A673 (cell line): Measurements from ENCODE around the gene CCL25. TPM values are rescaled to one million over a fixed set of nuclear protein-coding genes. Genes with fewer than 3 reads are reported as not detected.

ENCODE experiments used
- BruUV-seq: library from RNA; stranded (reverse); fragments of 400-500 nt; replicated peaks from 2 replicates; lab custom pipeline; 2021; lab: Mats Ljungman, UMichigan
- CTCF ChIA-PET: fragments of 300-600 bp; sonication (Branson Sonifier 250); formaldehyde crosslinking; loops from one replicate; lab custom pipeline; 2022; ENCODE audit warnings: antibody characterized with exemption; lab: Charles Lee
- POLR2A ChIA-PET: fragments of 300-600 bp; sonication (Branson Sonifier 250); formaldehyde crosslinking; loops from one replicate; lab custom pipeline; 2022; ENCODE audit warnings: antibody characterized with exemption; ENCODE audit not compliant: low non-redundant PET; lab: Charles Lee
- DNase-seq: peaks from one replicate; pipeline ENCODE4 v3.0.0-alpha.2; 2015; ENCODE audit warnings: low spot score
- H3K27ac ChIP-seq: fragments of 200-600 bp; sonication (generic); 2 replicates; pipeline ENCODE4 v1.5.1; 2016; ENCODE audit warnings: mixed run types, low read depth, mild to moderate bottlenecking, mixed read lengths, antibody characterized with exemption, low read length; ENCODE audit not compliant: poor library complexity, severe bottlenecking
- H3K27me3 ChIP-seq: fragments of 200-600 bp; sonication (generic); replicated peaks from 2 replicates; pipeline ENCODE4 v1.6.1; 2017; ENCODE audit warnings: mixed run types, low read depth, mild to moderate bottlenecking, mixed read lengths, antibody characterized with exemption, low read length; ENCODE audit not compliant: insufficient read depth, poor library complexity
- H3K36me3 ChIP-seq: fragments of 200-600 bp; sonication (generic); 2 replicates; pipeline ENCODE4 v1.6.1; 2016; ENCODE audit warnings: mixed run types, mild to moderate bottlenecking, mixed read lengths, antibody characterized with exemption, low read length; ENCODE audit not compliant: insufficient read depth, poor library complexity, severe bottlenecking
- H3K4me1 ChIP-seq: fragments of 200-600 bp; sonication (generic); 2 replicates; pipeline ENCODE4 v1.6.1; 2017; ENCODE audit warnings: mixed run types, mild to moderate bottlenecking, mixed read lengths, antibody characterized with exemption, low read length; ENCODE audit not compliant: insufficient read depth, poor library complexity, severe bottlenecking
- H3K4me3 ChIP-seq: fragments of 200-600 bp; sonication (generic); 2 replicates; pipeline ENCODE4 v1.5.1; 2016; ENCODE audit warnings: low read depth, mixed run types, mild to moderate bottlenecking, mixed read lengths, low read length; ENCODE audit not compliant: poor library complexity, severe bottlenecking
- H3K9me3 ChIP-seq: fragments of 200-600 bp; sonication (generic); 2 replicates; pipeline ENCODE4 v1.6.1; 2016; ENCODE audit warnings: mixed run types, low read depth, mild to moderate bottlenecking, mixed read lengths, antibody characterized with exemption, low read length; ENCODE audit not compliant: poor library complexity, severe bottlenecking
- EZH2 ChIP-seq: fragments of 200-600 bp; sonication (generic); IDR thresholded peaks from 2 replicates; pipeline ENCODE4 v1.6.1; 2017; ENCODE audit warnings: borderline replicate concordance, low read depth, mild to moderate bottlenecking, mixed read lengths, antibody characterized with exemption, low read length; ENCODE audit not compliant: poor library complexity, severe bottlenecking
- intact Hi-C: fragments of 100-400 bp; cut with micrococcal nuclease; formaldehyde crosslinking; loops from one replicate; pipeline ENCODE4 v1.10.0; 2022; ENCODE audit not compliant: unreplicated experiment
- total RNA-seq: library from RNA; stranded (reverse); gene quantifications from 2 replicates; pipeline ENCODE4 v1.2.3, GENCODE V29; 2021
- TF ChIP-seq, protein P1 (sequence below): fragments of 300-800, 200-600 bp; sonication (generic); conservative IDR thresholded peaks from 2 replicates; pipeline ENCODE4 v1.5.1; 2017; ENCODE audit warnings: low read depth, mild to moderate bottlenecking, antibody characterized with exemption, low read length, moderate library complexity, mixed read lengths

CCL25 gene
- total RNA-seq, 1 experiment from 2014 or later: not detected

- intact Hi-C loops: no loop called here
- BruUV-seq: no TSS peak
- Histone ChIP-seq H3K9me3 (no peaks in the 10 kb centered on the region), H3K27ac (no peak overlapping the region), H3K27me3 (no peaks in the 10 kb centered on the region), H3K4me3 (no peak overlapping the region), H3K4me1 (no peaks in the 10 kb centered on the region), H3K36me3 (no peaks in the 10 kb centered on the region)
- no peak for DNase-seq
- ChIA-PET POLR2A (no interaction called here), CTCF (no interaction called here)
- TF ChIP-seq, protein P1, sequence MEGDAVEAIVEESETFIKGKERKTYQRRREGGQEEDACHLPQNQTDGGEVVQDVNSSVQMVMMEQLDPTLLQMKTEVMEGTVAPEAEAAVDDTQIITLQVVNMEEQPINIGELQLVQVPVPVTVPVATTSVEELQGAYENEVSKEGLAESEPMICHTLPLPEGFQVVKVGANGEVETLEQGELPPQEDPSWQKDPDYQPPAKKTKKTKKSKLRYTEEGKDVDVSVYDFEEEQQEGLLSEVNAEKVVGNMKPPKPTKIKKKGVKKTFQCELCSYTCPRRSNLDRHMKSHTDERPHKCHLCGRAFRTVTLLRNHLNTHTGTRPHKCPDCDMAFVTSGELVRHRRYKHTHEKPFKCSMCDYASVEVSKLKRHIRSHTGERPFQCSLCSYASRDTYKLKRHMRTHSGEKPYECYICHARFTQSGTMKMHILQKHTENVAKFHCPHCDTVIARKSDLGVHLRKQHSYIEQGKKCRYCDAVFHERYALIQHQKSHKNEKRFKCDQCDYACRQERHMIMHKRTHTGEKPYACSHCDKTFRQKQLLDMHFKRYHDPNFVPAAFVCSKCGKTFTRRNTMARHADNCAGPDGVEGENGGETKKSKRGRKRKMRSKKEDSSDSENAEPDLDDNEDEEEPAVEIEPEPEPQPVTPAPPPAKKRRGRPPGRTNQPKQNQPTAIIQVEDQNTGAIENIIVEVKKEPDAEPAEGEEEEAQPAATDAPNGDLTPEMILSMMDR: no peak
- no peak for TF ChIP-seq EZH2
Observed at GRCh38 chr19:8039231-8039630, 13.3 kb upstream of the CCL25 start.

- no peak overlapping the region for H3K4me3 ChIP-seq
- H3K36me3 ChIP-seq: no peaks in the 10 kb centered on the region
- no peak for DNase-seq
- no TSS peak for BruUV-seq
- ChIA-PET POLR2A (no interaction called here), CTCF (no interaction called here)
- intact Hi-C loops: no loop called here
- no peaks in the 10 kb centered on the region for H3K27me3 ChIP-seq
- no peaks in the 10 kb centered on the region for H3K4me1 ChIP-seq
- TF ChIP-seq EZH2: no peak
- TF ChIP-seq, protein P1: no peak
- no peaks in the 10 kb centered on the region for H3K9me3 ChIP-seq
- H3K27ac ChIP-seq: no peak overlapping the region
Observed at GRCh38 chr19:8041531-8041931, 11.0 kb upstream of the CCL25 start.

- DNase-seq: no peak
- CTCF ChIA-PET: no interaction called here
- no peaks in the 10 kb centered on the region for H3K9me3 ChIP-seq
- POLR2A ChIA-PET: no interaction called here
- H3K36me3 ChIP-seq: no peaks in the 10 kb centered on the region
- H3K27me3 ChIP-seq: no peaks in the 10 kb centered on the region
- no peaks in the 10 kb centered on the region for H3K4me1 ChIP-seq
- intact Hi-C loops: no loop called here
- no peak overlapping the region for H3K4me3 ChIP-seq
- TF ChIP-seq EZH2: no peak
- TF ChIP-seq, protein P1: no peak
- H3K27ac ChIP-seq: no peak overlapping the region
- BruUV-seq: no TSS peak
Observed at GRCh38 chr19:8042900-8043299, 9.7 kb upstream of the CCL25 start.
